ENCODE results near the gene PDIA6.

The PDIA6 gene

GRCh38 chr2:10765461-10765860 is 47.1 kb downstream of the PDIA6 start:
- DNase-seq (ENCODE audit: low read depth in 1 of 2, low spot score in 1 of 2), result no peak

- no peak for DNase-seq (ENCODE audit: low read depth in 1 of 2, low spot score in 1 of 2)
These were observed 47.7 kb downstream of the PDIA6 start for GRCh38 chr2:10764896-10765295.

- no peak for DNase-seq (ENCODE audit: low read depth in 1 of 2, low spot score in 1 of 2)
These were observed 48.3 kb downstream of the PDIA6 start for GRCh38 chr2:10764096-10764785.

- DNase-seq (ENCODE audit: low read depth in 1 of 2, low spot score in 1 of 2), result no peak
These were observed 49.2 kb downstream of the PDIA6 start for GRCh38 chr2:10763461-10763800.

- DNase-seq (ENCODE audit: low read depth in 1 of 2, low spot score in 1 of 2), result no peak
These were observed 49.7 kb downstream of the PDIA6 start for GRCh38 chr2:10762651-10763460.

GRCh38 chr2:10761591-10761990 is 51.0 kb downstream of the PDIA6 start:
- DNase-seq (ENCODE audit: low read depth in 1 of 2, low spot score in 1 of 2), result no peak

GRCh38 chr2:10760794-10761504 is 51.6 kb downstream of the PDIA6 start:
- DNase-seq (ENCODE audit: low read depth in 1 of 2, low spot score in 1 of 2), result no peak

- no peak for DNase-seq (ENCODE audit: low read depth in 1 of 2, low spot score in 1 of 2)
These were observed 53.4 kb downstream of the PDIA6 start for GRCh38 chr2:10759151-10759714.

GRCh38 chr2:10757814-10758286 is 54.7 kb downstream of the PDIA6 start:
- DNase-seq (ENCODE audit: low read depth in 1 of 2, low spot score in 1 of 2), result no peak

- no peak for DNase-seq (ENCODE audit: low read depth in 1 of 2, low spot score in 1 of 2)
These were observed 57.0 kb downstream of the PDIA6 start for GRCh38 chr2:10755621-10756020.

GRCh38 chr2:10753876-10754275 is 58.7 kb downstream of the PDIA6 start:
- no peak for DNase-seq (ENCODE audit: low read depth in 1 of 2, low spot score in 1 of 2)

- no peak for DNase-seq (ENCODE audit: low read depth in 1 of 2, low spot score in 1 of 2)
These were observed 59.4 kb downstream of the PDIA6 start for GRCh38 chr2:10753156-10753555.

GRCh38 chr2:10752236-10752635 is 60.3 kb downstream of the PDIA6 start:
- no peak for DNase-seq (ENCODE audit: low read depth in 1 of 2, low spot score in 1 of 2)

- no peak for DNase-seq (ENCODE audit: low read depth in 1 of 2, low spot score in 1 of 2)
These were observed 62.0 kb downstream of the PDIA6 start for GRCh38 chr2:10750610-10751009.

- no peak for DNase-seq (ENCODE audit: low read depth in 1 of 2, low spot score in 1 of 2)
These were observed 69.9 kb downstream of the PDIA6 start for GRCh38 chr2:10742666-10743065.

GRCh38 chr2:10741139-10741538 is 71.4 kb downstream of the PDIA6 start:
- DNase-seq (ENCODE audit: low read depth in 1 of 2, low spot score in 1 of 2), result no peak

GRCh38 chr2:10740226-10740625 is 72.4 kb downstream of the PDIA6 start:
- no peak for DNase-seq (ENCODE audit: low read depth in 1 of 2, low spot score in 1 of 2)

- DNase-seq (ENCODE audit: low read depth in 1 of 2, low spot score in 1 of 2), result no peak
These were observed 74.4 kb downstream of the PDIA6 start for GRCh38 chr2:10738192-10738591.

- no peak for DNase-seq (ENCODE audit: low read depth in 1 of 2, low spot score in 1 of 2)
These were observed 78.6 kb downstream of the PDIA6 start for GRCh38 chr2:10733980-10734379.

- no peak for DNase-seq (ENCODE audit: low read depth in 1 of 2, low spot score in 1 of 2)
These were observed 79.0 kb downstream of the PDIA6 start for GRCh38 chr2:10733566-10733925.

Measured in activated T-helper 1 cell treated with anti-CD3 and anti-CD28 coated beads, Interleukin-2, amount 50 U/mL, for 16 hours (primary cell).